Activated T-helper 9 cell treated with anti-CD3 and anti-CD28 coated beads, Interleukin-2, amount 50 U/mL, for 16 hours (primary cell): ENCODE measurements around the gene PDE6C.
"Not testable (repeated sequence)": the region's sequence is repeated elsewhere in the genome, so short reads cannot be mapped to it uniquely, and the experiment has no call there.

Experiments used
- DNase-seq: peaks from one replicate; pipeline ENCODE4 v3.0.0-alpha.2; 2020; ENCODE audit warnings: low read depth

Gene PDE6C

DNA sequence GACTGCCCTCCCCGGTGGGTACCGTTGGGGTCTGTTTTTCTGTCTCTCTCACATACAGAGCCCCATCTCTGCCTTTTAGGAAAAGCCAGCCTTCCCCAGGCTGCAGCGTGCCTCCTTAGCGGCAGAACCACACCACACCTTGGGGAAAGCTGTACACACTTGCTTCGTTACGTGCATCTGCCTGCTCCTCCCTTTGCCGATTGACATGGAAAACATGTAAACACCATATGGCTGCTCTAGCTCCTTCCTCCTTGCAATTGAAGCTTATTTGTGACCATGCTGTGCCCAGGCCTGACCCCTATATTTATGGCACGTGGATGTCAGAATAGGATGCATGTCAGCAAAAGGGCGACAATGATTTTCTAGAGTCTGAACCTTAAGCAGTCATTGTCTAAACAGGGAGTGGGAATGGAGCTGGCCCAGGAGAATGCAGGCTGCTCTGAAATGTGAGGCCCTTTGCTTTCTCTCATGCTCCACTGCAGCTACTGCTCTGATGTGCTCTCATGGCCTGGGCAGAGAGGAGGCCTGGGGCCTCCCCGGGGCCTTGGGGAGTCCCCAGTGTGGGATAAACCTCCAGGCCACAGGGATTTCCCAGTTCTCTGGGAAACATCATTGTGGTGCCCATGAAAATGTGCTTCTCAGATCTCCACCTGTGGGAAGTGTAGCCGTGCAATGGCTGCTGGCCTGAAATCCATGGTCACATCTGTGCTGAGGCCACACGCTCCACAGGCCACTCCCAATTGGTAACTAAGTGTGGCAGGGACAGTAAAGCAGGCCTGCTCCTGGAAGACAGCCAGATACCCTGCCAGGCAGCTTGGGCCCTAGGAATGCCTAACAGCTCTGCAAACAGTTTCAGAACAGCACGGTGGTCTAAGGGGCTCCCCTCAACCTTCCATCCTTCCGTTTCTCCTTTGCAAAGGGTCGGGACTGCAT lies 18.6 kb downstream of the PDE6C start:
- DNase-seq: no peak

DNA sequence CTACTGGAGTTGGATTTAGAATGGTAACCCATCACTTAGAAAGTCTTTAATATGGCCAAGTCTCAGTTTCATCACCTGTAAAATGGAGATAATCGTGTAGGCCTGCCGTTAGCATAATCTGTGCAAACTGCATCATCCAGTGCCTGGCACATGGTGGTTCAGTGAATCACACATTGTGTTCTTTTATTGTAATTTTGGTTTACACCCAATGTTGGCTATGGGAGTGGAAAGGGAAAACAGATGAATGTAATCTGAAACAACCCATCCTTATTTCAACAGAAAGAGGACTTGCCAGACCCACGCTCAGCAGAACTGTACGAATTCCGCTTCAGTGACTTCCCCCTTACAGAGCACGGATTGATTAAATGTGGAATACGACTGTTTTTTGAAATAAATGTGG lies 27.5 kb downstream of the PDE6C start:
- no peak for DNase-seq

DNA sequence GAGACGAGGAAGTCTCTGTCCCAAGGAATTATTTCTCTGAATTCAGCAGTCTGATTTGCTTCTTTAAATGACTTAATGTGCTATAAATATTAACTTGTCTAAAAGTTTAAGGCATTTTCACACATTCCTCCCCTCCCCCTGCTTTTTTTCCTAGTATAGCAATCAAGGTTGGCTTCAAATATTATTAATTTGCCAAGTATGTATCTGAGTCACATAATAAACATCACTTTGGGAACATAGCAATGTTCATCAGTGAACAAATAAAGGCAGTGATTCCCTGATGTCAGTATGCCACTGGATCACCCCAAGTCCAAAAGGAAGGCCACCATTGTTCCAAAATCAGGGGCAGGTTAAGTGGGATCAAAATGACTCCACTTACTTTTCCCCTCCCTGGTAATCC lies 40.5 kb downstream of the PDE6C start:
- DNase-seq: no peak

DNA sequence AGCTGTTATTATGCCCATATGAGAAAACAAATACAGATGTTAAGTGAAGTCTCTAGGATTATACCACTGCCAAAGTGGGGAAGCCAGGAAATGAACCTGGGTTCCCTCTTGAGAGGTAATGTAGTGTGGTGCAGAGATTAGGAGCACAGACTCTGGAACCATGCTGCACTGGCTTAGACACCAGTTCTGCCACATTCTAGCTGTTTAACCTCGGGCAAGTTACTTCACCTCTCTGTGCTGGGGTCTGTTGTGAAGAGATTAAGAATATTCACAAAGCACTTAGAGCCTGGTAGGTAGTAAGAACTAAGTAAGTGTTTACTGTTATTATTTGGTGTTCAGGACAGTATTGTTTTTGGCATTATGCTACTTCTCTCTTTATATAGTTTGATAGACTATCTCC lies 41.9 kb downstream of the PDE6C start:
- DNase-seq: no peak

DNA sequence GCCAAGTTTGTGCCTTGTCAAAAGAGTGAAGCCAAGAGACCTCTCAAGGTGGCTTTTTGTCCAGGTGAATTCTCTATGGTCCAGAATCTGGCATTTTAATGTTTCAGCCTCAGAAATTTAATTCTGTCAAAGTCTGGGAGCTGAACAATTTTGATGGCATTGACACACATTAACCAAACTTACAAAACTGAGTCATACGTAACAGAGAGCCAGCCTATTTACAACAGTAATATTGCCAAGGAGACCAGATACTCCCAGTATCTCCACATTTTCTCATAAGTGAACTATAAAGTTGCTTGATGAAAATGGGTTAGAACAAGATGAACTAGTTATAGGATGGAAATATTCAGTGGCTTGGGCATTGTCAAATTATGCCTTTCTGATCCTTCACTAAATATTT lies 43.8 kb downstream of the PDE6C start:
- no peak for DNase-seq

DNA sequence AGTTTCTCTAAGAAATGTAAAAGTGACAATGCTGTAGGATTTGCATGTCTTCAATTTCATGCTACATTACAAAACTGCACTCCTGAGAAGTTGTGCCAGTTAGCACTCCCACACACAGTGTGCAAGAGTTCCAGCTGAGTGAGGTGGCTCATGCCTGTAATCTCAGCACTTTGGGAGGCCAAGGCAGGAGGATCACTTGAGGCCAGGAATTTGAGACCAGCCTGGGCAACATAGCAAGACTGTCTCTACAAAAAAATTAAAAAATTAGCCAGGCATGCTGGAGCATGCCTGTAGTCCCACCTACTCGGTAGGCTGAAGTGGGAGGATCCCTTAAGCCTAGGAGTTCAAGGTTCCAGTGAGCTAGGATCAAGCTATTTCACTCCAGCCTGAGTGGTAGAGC lies 45.4 kb downstream of the PDE6C start:
- DNase-seq: no peak

DNA sequence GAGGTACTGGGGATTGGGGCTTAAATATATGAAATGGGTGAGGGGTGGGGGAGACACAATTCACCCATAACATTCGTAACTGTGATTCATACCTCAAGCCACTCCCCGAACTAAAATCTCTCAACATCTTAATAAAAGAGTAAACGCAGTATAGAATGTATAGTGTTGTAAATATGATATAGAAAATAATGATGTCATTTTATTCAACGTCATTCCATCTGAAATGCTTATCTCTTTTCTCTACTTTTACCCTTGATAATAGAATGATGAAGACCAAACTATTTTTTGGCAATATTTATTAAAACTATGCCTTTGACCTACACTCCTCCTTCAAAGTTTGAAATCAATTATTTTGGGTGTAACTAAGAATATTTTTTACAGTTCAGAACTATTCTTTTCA lies 53.7 kb downstream of the PDE6C start:
- DNase-seq: no peak

DNA sequence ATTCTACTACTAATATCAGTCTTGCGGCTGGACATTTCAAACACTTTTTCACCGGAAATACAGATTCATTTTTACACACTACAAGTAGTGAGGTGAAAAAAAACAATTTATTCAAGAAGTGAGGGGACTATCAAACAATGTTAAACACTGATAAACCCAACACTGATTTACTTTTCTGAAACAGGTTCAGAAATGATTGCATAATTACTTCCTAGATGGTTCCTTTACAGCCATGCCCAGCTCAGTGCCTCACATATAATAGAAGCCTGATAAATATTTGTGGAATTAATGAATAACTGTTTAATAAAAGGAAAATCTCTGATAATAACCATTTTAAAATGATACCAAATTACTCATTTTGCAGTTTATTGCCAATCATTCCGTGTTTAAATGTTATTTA lies 55.5 kb downstream of the PDE6C start:
- no peak for DNase-seq

DNA sequence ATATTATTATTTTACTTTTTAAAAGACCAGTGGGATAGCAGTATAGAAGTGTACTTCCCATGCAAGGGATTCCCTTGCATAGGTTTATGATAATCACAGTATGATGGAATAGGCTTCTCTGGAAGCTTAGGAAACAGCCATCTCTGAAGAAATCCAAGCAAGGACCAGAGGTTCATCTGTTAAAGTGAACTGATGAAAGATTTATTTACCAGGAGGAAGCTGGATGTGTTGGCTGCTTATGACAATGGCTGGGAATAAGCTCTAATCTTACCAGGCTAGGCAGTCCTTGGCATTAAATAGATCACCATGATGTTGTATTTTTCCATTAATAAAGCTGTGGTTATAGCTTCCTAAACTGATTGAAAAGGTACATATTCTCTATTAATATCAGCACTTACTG lies 58.0 kb downstream of the PDE6C start:
- DNase-seq: no peak

DNA sequence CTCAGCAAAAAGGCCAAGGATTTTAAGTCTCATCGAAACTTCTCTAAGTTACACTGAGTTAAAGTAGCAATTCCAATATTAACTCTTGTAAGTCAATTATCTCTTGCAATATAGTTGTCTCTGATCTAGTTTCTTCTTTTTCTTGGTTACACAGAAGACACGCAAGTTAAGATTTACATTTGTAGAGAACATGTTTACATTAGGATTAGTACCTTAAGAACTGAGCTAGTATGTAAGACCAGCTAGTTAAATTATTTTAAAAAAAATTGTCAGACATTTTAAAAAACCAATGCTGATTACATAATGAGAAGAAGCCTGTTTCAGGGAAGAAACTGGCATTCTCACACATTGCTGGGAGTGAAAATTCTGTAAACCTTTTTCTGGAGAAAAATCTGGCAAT lies 58.7 kb downstream of the PDE6C start:
- DNase-seq: no peak

DNA sequence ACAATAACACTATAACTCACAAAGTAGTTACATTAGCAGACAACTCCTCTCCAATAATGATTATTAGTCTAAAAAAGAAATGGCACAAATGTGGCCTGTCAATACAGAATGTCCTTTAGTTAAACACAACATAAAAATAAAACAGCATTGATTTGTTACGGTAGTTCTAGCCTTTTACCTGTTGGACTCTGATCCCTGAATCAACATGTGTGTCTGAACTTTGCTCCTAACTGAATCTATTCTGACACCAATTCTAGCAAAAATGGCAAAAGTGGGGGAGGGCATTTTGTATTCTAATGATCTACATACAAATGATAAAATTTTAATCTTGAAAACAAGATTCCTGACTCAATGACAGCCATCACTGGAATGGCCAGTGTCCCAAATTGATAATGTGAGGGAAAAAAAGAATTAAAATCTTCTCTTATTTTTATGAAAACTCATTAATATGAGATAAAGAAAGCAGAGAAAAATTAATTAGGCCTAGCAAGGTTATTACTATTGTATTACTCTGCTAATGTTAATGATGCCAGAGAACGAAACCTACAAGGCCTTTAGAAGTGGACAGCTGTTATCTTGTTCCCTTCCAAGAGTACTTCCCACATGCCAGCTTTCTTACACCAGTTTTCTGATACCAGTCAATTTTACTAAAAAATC lies 59.8 kb downstream of the PDE6C start:
- no peak for DNase-seq

DNA sequence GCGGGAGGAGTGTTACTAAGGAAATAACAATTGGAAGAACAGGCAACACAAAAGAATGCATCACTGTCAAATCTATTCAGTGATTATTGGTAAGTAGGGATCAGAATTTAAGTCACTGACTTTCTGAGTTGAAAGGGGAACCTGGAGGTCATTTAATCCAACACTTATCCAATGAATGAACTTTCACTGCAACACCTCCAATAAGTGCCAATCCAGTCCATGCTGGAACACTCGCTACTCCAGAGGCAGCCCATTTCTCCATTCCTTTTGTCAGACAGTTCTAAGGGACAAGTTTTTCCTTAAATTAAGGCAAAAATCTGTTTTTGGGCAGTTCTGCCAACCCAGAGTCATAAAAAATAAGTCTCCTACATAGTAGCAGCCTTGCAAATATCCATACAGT lies 60.6 kb downstream of the PDE6C start:
- DNase-seq: no peak

DNA sequence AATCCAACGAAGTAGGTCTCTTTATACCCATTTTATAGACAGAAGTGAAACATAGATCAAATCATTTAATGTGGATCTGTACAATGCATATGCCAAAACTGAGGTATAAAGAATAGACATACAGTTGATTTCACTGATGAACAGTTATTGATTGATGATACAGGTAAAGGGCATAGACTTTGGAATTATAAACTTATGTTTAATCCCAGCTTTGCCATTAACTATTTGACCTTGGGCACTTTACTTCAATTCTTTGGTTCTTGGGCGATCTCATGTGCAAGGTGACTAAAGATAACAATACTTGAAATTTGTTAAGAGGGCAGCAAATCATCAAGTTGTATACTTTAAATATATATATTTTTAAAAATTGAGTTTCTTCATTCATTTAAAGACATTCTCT lies 61.5 kb downstream of the PDE6C start:
- DNase-seq: no peak

DNA sequence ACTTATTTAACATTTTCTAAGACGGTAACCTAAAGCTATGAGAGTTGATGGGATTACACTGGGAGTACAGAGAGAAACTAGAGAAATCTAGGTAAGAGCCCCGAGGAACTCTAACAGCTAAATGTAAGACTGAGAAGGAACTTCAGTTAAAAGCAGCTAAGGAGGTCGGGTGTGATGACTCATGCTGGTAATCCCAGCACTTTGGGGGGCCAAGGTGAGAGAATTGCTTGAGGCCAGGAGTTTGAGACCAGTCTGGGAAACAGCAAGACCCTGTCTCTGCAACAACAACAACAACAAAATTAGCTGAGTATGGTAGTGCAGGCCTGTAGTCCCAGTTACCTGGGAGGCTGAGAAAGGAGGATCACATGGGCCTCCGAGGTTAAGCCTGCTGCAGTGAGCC lies 66.0 kb downstream of the PDE6C start:
- DNase-seq: no peak

DNA sequence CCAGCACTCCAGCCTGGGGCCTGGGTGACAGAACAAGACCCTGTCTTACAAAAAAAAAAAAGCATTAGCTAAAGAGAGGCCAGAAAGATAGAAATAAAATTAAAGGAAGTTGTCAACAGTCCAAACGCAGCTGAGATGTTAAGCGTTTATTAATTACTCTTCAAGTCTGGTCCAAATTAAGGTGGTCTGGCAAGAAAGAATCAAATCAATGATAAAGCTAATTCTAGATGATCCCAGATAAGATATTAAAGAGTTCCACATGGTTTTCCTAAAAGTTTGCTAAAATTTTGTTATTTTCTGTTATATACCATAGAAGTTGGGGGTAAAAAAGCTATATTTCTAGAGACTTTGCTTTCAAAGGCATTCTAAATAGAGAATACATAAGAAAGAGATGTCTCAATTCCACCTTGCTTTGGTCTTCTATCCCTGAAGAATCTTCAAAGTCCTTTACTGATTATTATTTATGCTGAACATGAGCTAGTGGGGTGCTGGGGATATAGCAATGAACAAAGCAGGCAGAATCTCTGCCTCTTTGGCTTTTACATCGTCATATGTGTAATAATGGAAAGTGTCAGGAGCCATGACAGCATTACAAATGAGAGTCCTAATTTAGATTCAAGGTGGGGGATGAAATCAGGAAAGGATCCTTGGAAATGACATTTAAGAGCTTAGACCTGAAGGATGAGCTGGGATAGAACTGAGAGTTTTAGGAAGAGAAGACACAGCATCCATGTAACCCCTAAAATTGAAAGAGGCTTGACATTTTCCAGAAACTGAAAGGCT lies 66.7 kb downstream of the PDE6C start:
- DNase-seq: no peak

DNA sequence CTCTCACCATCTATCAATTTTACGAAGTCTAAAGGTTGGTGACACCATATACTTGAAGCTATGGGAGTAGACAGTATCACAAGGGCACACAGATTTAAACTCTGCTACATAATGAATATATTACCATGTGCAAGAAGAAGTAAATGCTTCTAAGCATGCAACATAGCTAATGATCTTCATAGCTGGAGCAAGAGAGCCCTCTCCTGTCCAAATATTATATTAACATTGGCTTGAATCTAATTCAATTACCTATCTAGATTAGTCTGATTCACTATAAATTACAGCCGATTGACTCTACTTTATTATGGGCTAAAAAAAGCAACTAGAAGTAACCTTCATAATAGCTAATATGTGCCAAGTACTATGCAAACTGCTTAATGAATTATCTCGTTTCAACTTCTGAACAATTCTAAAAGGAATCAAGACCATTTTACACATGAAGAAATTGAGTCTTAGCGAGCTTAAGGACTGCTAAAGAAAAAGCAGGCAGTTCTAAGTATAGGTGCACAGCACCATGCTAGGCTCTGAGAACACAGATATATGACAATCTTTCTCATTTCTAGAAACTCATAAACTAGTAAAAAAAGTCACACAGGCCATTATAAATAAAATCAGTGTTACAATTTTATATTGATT lies 68.2 kb downstream of the PDE6C start:
- no peak for DNase-seq

DNA sequence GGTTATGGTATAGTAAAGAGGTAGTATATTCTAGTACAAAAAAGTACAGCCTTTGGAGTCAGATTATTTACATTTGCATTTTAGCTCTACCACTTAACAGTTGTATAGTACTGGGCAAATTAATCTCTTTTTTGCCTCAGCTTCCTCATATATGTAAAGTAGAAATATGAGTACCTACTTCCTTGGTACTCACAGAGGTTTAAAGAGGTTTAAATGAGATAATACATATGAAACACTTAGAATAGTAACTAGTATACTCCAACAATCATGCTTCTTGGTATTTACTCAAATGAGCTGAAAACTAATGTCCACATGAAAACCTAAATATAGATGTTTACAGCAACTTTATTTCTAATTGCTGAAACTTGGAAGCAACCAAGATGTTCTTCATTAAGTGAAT lies 75.4 kb downstream of the PDE6C start:
- DNase-seq: no peak

DNA sequence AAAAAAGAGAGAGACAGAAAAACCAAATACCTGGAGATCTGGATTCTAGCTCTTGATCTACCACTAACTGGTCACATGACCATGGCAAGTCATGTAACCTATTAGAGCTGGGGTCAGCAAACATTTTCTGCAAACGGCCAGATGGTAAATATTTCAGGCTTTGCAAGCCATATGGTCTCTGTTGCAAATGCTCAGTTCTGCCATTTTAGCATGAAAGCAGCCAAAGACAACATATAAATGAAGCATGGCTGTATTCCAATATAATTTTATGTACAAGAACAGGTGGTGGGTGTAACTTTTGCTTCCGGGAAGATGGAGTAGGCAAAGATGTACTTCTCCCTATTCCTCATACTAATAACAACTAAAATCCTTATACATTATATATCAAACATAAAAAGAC lies 83.4 kb downstream of the PDE6C start:
- no peak for DNase-seq

DNA sequence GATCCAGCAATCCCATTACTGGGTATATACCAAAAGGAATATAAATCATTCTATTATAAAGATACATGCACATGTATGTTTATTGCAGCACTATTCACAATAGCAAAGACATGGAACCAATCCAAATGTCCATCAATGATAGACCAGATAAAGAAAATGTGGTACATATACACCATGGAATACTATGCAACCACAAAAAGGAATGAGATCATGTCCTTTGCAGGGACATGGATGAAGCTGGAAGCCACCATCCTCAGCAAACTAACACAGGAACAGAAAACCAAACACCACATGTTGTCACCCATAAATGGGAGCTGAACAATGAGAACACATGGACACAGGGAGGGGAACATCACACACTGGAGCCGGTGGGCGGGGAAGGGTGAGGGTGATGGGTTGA lies 84.2 kb downstream of the PDE6C start:
- not testable (repeated sequence) for DNase-seq

DNA sequence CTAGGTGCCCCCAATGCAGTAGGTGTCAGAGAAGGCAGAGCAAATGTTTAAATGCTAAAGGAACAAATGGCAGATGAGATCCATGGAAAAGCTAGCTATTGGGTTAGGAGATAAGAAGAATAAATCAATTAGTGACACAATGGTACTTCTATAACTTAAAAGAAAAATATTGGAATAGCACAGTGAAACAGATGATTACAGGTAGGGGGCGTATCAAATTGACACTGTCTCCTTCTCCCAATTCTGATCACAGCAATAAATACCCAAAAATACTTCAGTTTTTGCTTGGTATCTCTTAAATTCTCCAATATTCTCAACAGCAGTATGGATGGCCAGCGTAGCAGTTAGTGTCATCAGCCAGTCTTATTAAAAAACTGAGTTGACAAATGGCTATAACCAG lies 84.9 kb downstream of the PDE6C start:
- DNase-seq: no peak

DNA sequence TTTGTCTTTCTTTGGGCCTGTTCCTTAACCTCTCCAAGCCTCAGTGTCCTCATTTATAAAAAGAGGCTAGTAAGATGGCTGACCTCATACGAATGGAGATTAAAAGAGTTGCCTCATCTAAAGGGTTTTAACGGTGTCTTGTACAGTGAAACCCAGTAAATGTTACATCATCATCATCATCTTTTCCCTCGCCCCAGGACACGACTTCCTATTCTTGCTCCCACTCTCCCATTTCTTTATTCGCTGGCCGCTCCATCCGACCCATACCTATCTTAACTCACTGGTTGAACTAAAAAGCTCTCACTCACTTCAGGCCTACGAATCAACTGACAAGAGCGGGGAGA lies 89.5 kb downstream of the PDE6C start:
- no peak for DNase-seq

DNA sequence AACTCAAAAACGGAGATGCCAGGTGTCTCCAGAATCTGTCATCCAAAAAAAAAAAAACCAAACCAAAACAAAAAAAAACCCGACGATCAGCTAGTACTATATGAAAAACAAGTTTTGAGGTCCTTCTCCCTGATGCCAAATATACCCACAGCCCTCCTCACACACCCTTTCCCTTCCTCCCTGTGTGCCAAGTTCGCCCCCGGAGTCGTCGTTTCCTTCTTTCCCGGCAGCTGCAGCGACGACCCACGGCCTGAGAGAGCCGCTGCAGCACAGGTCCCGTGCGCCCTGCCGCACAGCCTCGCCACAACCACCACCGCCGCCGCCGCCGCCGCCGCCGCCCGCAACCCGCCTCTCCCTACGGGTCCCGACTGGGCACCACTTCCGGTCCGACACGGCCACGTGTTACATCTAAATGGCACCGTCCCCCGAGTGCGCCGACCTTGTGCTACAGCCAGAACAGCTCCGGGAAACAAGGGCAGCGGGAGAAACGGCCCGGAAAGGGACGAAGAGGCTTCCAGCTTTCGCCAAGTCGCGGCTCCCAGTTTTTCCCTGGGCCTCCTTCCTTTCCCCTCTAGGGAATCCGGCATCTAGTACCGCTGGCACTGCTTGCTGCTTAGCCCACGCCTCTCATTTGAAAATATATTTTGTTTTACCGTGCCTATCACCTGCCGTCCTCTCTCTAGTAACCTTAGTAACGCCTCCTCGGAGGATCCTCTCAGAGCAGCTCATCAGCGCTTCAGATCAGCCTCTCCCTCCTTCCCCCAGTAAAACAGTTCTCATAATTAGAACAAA lies 90.1 kb downstream of the PDE6C start, which contains the start of gene FRA10AC1:
Gene FRA10AC1 (minus strand): TSS at position 383 of the 792 bp plus-strand sequence. CDS start 2,486 bp downstream, outside the sequence.
- peak; percentile 81 for DNase-seq
